PC-3 (cell line): Measurements from ENCODE around the gene MLPH.

ENCODE experiments used
- CTCF ChIP-seq: fragments of 300-600 bp; sonication (generic); conservative IDR thresholded peaks from 2 replicates; pipeline ENCODE4 v1.5.1; 2017; ENCODE audit warnings: antibody characterized with exemption, low read depth, mild to moderate bottlenecking, low read length
- EZH2 ChIP-seq: fragments of 300-600 bp; sonication (generic); IDR thresholded peaks from one replicate; pipeline ENCODE4 v1.6.1; 2017; ENCODE audit warnings: antibody characterized with exemption, mild to moderate bottlenecking, low read length; ENCODE audit not compliant: unreplicated experiment

DNA sequence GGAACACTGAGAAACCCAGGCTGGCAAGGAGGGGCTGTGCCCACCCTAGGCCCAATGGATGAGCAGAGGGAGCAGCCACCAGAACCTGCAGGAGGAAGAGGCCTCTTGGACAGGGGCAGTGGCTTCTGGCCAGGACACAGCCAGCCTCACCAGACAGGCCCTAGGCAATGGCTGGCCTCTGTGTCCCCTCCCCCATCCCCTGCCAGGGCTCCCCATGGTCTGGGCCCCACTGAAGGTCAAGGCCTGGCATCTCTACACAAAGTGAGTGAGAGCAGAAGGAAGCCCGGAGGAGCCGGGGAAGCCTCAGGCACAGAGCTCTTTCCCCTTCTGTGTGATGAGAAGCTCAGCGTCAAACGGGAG, 85.7 kb downstream of the MLPH start:
- no peak for TF ChIP-seq CTCF
- no peak for TF ChIP-seq EZH2
